Measurements from ENCODE around the gene MAP2K6.

- TF ChIP-seq CTCF (conservative IDR thresholded peaks at IDR 0.05; ENCODE audit: low read depth, low read length), result no peak
- no peak for TF ChIP-seq EZH2 (IDR thresholded peaks at IDR 0.05; ENCODE audit: low read length, unreplicated experiment)
- TF ChIP-seq EZH2phosphoT487 (IDR thresholded peaks at IDR 0.05; ENCODE audit: borderline replicate concordance, low read length), result no peak
These were observed 183.6 kb downstream of the MAP2K6 start for GRCh38 chr17:69597898-69598692.

All from PC-3 (cell line).